ENCODE data around the gene KLF15.

The KLF15 gene

DNA sequence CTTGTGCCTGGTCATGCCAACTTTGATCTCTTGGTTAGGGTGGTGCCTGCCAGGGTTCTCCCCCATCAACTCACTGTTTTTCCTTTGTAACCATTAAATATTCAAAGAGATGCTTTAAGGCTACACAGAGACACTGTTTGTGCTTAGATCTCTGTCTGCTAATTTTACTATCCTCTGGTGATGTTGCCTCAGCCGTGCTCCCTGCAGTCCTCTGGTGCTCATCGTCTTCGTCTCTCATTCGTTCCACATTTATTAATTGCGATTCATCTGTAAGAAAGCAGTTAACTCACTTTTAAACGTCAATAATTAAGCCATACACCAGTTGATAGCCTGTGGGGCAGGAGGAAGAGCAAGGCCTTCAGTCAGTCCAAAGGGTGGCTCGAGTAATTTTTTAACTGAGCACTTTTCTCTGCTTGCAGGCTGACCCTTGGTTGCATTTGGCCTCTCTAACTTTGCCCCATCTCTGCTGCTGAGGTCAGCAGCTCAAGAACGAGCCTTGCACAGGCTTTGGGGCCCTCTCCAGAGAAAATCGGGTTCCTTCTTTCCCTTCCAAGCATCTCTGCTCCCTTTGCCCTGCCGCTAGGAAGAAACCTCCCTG, 62.9 kb downstream of the KLF15 start:
- no peak for DNase-seq
- in situ Hi-C loops (cut with MboI; ENCODE audit: low pct_unique_long_range_greater_than_20kb, low sequenced_read_pairs) = no loop called here

DNA sequence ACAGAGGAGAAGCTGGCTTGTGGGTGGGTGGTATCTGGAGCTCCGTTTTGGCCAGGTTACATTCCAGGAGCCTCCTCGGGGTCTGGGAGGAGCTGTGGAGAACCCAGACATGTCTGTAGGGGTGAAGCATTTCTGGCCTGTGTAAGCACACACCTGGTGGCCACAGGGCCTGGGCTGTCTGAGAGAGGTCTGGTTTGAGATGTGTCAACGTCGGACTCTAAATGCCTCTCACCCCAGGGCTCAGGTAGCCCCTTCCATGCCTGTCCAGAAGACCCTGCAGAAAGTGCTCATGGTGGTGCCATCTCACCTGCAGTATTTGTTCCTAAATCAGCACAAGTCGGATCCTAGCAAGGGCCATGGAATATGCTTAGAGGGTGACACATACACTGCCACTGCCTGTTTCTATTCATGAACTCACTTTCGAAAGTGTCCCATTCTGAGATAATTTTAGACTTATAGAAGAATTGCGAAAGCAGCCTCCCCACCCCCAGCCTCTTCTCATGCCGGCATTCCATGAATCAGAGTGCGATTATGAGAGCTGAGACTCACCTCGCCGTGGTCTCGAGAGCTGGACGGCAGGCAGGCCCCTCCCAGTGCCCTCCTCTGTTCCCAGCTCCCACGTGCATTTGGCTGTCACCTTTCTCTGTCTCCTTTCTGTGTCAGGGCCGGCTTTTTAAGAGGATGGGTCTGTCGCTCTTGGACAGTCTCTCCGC, 63.7 kb downstream of the KLF15 start:
- in situ Hi-C loops (cut with MboI; ENCODE audit: low pct_unique_long_range_greater_than_20kb, low sequenced_read_pairs) = no loop called here
- DNase-seq = no peak
